CD4-positive, alpha-beta T cell treated with Interleukin-17A for 1 hour (primary cell): ENCODE measurements around the gene TULP3.

Source experiments
- DNase-seq: peaks from one replicate; pipeline ENCODE4 v3.0.0-alpha.2; 2020

TULP3 gene

DNA sequence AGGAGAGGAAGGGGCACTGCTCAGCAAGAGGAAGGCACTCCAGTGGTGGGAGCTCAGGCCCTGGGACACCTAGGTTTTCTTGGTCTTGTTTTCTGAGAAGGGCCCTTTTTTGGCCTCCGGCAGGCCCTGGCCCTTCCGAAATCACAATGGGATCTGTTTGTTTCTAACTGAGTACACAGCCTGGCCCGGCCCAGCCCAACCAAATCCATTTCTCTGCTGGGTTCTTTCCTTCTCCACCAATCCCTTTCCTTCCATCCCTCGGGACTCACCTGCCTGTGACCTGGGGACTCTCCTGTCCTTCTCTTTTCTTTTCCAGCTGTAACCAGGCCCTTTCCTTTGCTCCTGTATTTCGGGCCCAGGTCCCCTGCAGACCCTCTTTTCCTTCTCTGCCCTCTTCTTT, 87.1 kb downstream of the TULP3 start:
- DNase-seq = no peak

GRCh38 chr12:2979806-2980205, 89.1 kb downstream of the TULP3 start:
- no peak for DNase-seq

- no peak for DNase-seq
Observed at GRCh38 chr12:2980630-2981029, 89.9 kb downstream of the TULP3 start.

- no peak for DNase-seq
Observed at GRCh38 chr12:2982361-2982760, 91.7 kb downstream of the TULP3 start.

- no peak for DNase-seq
Observed at GRCh38 chr12:2984249-2984648, 93.6 kb downstream of the TULP3 start.

DNA sequence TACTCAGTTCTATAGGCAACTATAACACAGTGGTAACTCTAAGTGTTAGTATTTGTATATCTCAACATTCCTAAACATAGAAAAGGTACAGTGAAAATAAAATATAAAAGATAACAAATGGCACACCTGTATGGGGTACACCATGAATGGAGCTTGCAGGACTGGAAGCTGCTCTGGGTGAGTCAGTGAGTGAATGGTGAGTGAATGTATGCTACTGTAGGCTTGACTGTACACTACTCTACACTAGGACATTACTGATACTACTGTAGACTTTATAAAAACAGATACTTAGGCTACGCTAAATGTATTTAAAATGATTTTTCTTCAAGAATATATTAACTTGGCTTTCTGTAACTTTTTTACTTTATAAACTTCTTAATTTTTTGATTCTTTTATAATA, 94.0 kb downstream of the TULP3 start:
- DNase-seq = no peak

DNA sequence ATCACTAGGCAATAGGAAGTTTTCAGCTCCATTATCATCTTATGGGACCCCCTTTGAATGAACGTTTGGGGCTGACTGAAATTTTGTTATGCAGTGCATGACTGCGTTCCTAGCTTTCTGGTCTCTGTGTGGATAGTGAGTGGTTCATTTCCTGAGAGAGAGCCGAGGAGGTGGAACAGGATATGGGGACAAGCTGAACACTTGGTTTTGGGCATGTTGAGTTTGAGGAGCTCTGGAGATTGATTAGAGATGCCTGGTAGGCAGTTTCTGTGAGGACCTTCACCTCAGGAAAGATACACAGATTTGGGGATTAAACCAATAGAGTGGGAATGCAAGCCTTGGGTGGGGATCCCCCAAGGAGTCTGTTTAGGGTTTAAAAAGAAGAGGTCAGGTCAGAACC, 96.2 kb downstream of the TULP3 start:
- DNase-seq = no peak

DNA sequence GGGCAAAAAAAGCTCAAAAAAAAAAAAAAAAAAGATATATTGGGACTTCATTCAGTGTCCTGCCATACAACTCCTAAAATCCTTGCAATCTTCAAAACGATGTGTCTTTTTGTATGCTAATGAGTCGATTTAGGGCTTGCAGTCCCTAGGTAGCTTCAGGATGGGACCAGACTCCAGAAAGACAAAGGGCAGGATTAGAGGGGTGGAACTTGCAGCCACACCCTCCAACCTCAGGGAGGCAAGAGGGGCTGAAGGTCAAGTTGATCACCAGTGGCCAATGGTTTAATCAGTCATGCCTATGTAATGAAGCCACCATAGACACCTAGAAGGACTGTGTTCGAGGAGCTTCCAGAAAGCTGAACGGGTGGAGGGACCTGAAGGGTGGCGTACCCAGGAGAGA, 97.8 kb downstream of the TULP3 start:
- DNase-seq = no peak
